GM18511 (cell line): ENCODE measurements around the gene TNFRSF18.

Experiments
- ATAC-seq: cut with Tn5 transposase; IDR thresholded peaks from one replicate; pipeline ENCODE4 v1.9.1; 2021; ENCODE audit warnings: mild to moderate bottlenecking, moderate library complexity; ENCODE audit not compliant: unreplicated experiment

TNFRSF18 gene

DNA sequence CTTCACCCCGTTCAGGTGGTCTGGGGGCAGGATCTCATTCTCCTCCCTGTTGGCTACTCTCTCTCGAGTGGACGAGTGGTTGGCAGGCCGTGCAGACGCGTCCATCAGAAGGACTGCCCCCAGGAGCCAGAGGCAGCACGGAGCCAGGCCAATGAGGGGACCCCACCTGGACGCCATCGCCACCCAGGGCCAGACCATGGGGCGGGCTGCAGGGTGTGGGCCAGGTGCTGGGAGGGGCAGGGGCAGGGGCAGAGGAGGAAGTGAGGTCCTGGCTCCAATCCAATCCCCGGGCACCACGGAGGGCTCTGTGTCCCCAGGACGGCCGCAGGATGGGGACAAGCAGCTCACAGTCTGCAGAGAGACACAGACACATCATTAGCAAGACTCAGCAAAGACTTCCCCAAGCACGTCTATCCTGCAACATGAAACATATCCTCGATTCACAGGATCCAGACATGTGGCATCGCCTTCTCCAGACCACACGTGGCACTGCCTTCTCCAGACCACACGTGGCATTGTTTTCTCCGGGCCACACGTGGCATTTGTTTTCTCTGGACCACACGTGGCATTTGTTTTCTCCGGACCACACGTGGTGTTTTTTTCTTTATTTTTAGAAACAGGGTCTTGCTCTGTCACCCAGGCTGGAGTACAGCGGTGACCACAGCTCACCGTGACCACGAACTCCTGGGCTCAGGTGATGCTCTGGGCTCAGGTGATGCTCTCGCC, 22.4 kb upstream of the TNFRSF18 start:
- no peak for ATAC-seq

GRCh38 chr1:1228187-1228586, 21.8 kb upstream of the TNFRSF18 start:
- no peak for ATAC-seq

DNA sequence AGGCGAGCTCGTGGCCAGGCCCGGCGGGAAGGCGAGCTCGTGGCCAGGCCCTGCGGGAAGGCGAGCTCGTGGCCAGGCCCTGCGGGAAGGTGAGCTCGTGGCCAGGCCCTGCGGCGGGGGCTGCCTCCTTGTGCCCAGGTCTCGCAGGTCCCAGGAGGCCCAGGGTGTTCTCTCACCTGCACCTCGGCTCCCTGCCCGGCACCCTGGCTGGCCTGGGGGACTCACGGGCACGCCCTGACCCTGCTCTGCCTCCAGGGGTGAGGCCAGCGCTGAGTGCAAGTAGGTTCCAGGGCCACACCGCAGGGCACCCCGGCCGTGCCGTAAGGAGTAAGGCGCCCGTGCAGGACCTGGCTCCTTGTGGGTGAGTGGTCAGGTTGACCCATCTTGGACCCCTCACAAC, 21.0 kb upstream of the TNFRSF18 start:
- no peak for ATAC-seq

GRCh38 chr1:1226566-1227362, 20.4 kb upstream of the TNFRSF18 start:
- no peak for ATAC-seq

GRCh38 chr1:1225913-1226312, 19.5 kb upstream of the TNFRSF18 start:
- no peak for ATAC-seq

DNA sequence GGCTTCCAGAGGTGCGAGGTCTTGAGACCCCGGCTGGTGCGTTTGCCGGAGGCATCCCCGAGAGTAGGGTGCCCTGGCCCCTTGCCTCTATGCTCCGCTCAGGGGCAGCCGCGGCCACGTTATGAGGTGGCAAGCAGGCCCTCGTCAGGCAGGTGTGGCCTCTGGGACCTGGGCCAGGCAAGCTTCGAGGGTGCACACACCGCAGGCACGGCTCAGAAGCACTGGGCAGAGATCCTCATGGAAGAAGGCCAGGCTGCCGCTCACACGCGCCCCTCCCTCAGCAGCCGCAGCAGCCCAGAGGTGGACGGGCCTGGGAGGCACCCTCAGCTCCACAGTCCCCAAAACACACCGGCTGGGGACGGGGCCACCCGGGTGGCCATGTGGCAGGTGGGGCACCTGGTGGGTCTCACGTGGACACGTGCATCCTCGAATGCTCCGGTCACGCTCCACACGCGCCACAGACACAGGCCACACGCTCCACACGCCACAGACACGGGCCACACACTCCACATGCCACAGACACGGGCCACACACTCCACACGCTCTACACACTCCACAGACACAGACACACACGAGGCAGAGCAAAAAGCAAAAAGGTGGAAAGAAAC, 18.9 kb upstream of the TNFRSF18 start:
- ATAC-seq = no peak

- ATAC-seq = no peak
These were observed 17.5 kb upstream of the TNFRSF18 start for GRCh38 chr1:1223891-1224290.

DNA sequence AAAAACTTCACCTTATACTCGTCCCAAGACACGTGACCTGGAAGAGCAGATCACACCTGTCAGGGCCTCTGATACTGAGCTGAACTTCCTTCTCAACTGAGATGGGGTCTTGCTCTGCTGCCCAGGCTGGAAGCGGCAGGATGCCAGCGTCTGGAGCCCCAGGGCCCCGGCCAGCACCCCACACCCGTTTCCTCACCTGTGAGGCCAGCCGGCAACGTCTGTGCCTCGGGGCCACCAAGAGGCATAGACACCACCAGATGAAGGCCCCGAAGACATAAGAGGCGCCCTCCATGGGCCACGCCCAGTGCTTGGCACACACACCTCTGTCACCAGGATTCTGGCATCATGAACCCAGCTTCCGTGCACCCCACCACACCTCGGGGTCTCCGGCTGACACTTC, 16.9 kb upstream of the TNFRSF18 start:
- ATAC-seq = no peak

- no peak for ATAC-seq
These were observed 16.3 kb upstream of the TNFRSF18 start for GRCh38 chr1:1222575-1223225.

- no peak for ATAC-seq
These were observed 15.6 kb upstream of the TNFRSF18 start for GRCh38 chr1:1221887-1222574.

DNA sequence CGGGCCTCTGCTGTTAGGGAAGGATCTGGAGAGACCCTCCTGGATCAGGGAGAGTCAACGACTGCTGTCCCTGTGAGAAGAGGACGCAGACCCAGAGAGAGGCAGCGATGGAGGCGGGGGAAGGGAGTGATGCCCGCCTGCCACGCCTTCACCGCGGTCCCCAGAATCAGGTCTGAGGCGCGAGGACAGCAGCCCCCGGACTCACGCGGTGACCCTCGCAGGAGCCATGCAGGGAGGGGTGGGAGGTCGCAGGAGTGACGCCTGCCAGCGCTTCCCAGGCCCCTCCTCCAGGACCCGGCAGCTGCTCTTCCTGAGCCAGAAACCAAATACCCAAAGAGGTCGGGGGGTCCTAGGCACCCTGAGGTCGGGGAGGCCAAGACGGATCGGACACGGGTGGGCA, 13.8 kb upstream of the TNFRSF18 start:
- no peak for ATAC-seq

DNA sequence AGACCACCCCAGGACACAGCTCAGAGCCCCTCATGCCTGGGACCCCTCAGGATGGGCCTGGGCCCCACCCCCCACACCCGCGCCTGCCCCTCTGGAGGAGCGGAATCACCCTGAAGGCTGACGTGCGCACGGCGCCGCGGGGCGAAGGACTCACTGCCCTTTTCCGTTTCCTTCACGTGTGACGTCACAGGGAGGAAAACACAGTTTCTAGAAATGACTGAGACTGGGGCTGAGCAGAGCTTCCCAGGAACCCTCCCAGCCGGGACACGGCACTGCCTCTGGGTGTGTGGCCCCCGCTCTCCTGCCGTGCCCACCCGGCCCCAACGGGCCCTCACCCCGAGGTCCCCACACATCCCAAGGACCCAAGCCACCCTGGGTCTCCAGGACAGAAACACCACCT, 12.9 kb upstream of the TNFRSF18 start:
- no peak for ATAC-seq

DNA sequence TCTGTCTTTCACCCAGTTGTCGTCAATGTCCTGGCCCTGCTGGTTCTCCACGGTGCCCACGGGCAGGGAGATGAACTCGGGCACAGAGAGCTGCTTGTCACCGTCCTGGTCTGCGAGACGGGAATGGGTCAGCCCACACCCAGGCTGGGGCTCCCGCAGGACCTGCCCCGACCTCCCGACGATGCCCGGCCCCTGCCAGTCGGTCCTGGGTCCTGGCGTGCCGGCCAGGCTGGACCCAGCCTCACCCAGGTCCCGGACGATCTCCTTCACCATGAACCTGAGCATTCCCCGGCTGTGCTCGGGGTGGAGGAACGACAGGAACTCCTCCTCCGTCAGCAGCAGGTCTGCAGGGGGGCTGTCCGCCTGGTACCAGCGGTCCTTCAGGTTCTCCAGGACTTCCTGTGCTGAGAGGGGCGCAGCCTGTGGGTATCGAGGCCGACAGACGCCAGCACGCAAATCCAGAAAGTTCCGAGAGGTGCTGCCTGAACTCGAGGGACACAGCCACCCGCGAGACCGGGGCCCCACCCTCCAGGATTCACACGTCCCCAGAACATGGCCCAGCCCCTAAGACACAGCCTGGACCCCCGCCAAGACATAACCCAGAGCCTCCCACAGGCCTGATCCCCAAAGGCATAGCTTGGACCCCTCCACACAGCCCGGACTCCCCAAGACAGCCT, 12.3 kb upstream of the TNFRSF18 start:
- ATAC-seq = no peak

GRCh38 chr1:1217621-1218523, 11.5 kb upstream of the TNFRSF18 start:
- no peak for ATAC-seq

DNA sequence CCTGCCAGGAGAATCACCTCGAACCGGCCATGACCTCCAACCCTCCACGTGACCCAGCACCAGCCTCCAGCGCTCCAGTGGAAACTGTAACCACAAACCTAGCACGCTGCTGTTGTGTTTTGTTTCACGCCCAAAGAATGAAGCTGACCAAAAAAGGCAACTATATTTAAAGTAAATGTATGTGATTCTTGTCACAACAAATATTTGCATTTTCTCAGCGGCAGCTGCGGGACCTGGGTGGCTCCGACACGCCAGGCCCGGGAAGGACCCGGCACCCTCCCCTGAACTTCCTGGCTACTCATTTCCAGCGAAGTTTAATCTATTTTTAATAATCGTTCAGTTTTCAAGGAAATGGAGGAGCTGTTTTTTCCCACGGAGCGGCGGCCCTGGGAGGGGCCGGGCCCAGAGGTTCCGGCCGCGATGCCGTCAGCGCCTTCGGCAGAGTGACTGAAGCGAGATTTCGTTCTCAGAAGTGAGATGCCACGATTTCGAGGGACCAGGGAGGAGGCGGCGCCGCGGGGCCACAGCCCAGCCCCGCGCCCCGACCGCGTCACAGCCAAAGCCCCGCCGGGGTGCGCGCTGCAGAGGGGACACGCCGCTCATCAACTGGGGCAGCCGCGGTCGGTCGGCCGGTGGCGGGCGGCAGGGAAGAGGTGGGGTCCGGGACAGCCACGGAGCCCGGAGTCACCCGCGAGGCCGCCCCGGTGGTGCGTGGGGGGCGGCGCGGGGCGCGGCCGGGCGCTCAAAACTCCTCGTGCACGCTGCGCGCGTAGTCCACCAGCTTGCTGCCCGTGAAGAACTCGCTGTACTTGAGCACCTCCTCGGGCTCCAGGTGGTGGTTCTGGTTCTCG, 10.6 kb upstream of the TNFRSF18 start:
- ATAC-seq = no peak

- ATAC-seq = no peak
These were observed 9.7 kb upstream of the TNFRSF18 start for GRCh38 chr1:1215881-1216605.

DNA sequence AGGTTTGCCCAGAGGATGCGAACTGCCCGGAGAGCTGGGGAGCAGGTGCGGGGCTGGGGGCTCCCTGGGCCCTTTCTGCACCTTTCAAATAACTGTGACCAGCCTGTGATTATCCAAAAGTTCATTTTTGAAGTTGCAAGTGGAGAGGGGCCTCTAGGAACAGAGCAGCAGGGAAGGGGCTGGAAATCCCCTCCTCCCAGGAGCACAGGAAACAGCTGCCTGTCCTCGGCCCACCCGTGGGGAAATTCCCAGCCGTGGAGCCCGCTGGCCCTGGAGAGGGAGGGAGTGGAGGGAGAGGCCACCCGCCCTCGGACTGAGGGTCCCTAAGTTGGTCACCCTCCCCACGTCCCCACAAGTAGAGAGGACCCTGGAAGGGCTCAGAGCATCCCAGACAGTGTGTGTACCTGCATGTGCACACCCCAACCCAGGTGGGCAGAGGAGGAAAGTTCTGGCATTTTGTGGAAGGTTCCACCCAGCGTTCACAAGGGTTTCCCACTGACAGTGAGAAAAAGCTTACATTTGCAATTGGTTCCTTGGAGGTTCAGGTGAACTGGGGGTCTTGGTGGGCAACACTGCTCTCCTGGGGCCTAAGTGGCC, 8.8 kb upstream of the TNFRSF18 start:
- no peak for ATAC-seq
